B cell (primary cell): Measurements from ENCODE around the gene ZNF710. TPM values are rescaled to one million over a fixed set of nuclear protein-coding genes. Genes with fewer than 3 reads are reported as not detected.

ENCODE experiments used
- ATAC-seq: fragments of 200-7000 bp; cut with Tn5 transposase; one replicate; pipeline ENCODE4 v1.10.0; 2021; ENCODE audit warnings: low read depth, mild to moderate bottlenecking, moderate number of reproducible peaks, moderate library complexity
- CTCF ChIA-PET: fragments of 350-600 bp; sonication (Branson Sonifier 250); formaldehyde crosslinking; loops from one replicate; lab custom pipeline; 2021; ENCODE audit warnings: antibody characterized with exemption, inconsistent platforms; lab: Charles Lee
- POLR2A ChIA-PET: fragments of 350-600 bp; sonication (Branson Sonifier 250); formaldehyde crosslinking; loops from one replicate; lab custom pipeline; 2021; ENCODE audit warnings: antibody characterized with exemption; lab: Charles Lee
- DNase-seq: peaks from one replicate; pipeline ENCODE4 v3.0.0; 2013
- H2AFZ ChIP-seq: 2 replicates; pipeline ENCODE4 v1.6.1; 2012; ENCODE audit warnings: mild to moderate bottlenecking, low read depth, low read length; ENCODE audit not compliant: insufficient read depth, poor library complexity, severe bottlenecking
- H3K27ac ChIP-seq, 2 donors: 1 replicate in 1 of 2; 2 replicates in 1 of 2; pipeline ENCODE4 v1.5.1; 2012 to 2013; ENCODE audit warnings: low read length in 2 of 2, mild to moderate bottlenecking in 2 of 2, moderate library complexity in 1 of 2
- H3K27me3 ChIP-seq, 4 experiments: fragments of 200-600 bp in 1 of 4; sonication (generic) in 1 of 4; replicated peaks in 1 of 4; 1 replicate in 2 of 4; 2 replicates in 2 of 4; pipeline versions ENCODE4 v1.6.1 to v1.7.0; 2013 to 2016; ENCODE audit warnings: low read length in 3 of 4, mild to moderate bottlenecking in 2 of 4, mixed read lengths in 1 of 4, moderate library complexity in 1 of 4; ENCODE audit not compliant: insufficient read depth in 4 of 4, control insufficient read depth in 3 of 4; ENCODE audit errors: control extremely low read depth in 1 of 4
- H3K36me3 ChIP-seq, 2 experiments: replicated peaks in 1 of 2; 1 replicate in 1 of 2; 2 replicates in 1 of 2; pipeline versions ENCODE4 v1.6.1 to v1.7.1; 2013; ENCODE audit warnings: low read length in 1 of 2; ENCODE audit not compliant: insufficient read depth in 2 of 2, control insufficient read depth in 1 of 2; ENCODE audit errors: control extremely low read depth in 1 of 2, extremely low read depth in 1 of 2
- H3K4me1 ChIP-seq, 2 donors: fragments of 200-600 bp in 1 of 2; sonication (generic) in 1 of 2; 1 replicate in 1 of 2; 2 replicates in 1 of 2; pipeline versions ENCODE4 v1.5.1 to v1.6.1; 2013 to 2017; ENCODE audit warnings: low read length in 2 of 2; ENCODE audit not compliant: control insufficient read depth in 2 of 2, insufficient read depth in 2 of 2
- H3K4me2 ChIP-seq: replicated peaks from 2 replicates; pipeline ENCODE3; 2012; ENCODE audit warnings: mild to moderate bottlenecking, low read depth, low read length; ENCODE audit not compliant: poor library complexity, severe bottlenecking
- H3K4me3 ChIP-seq, 5 experiments: fragments of 200-600 bp in 1 of 5; sonication (generic) in 1 of 5; 1 replicate in 3 of 5; 2 replicates in 2 of 5; pipeline versions ENCODE4 v1.5.1 to v1.7.0; 2011 to 2016; ENCODE audit warnings: low read length in 4 of 5, mild to moderate bottlenecking in 4 of 5, low read depth in 2 of 5, control low read depth in 1 of 5, moderate library complexity in 1 of 5; ENCODE audit not compliant: insufficient read depth in 1 of 5; ENCODE audit errors: control extremely low read depth in 1 of 5, extremely low read depth in 1 of 5
- H3K79me2 ChIP-seq: fragments of 200-600 bp; sonication (generic); one replicate; pipeline ENCODE4 v1.6.0; 2016; ENCODE audit warnings: low read length; ENCODE audit not compliant: control insufficient read depth, insufficient read depth
- H3K9ac ChIP-seq: fragments of 200-600 bp; sonication (generic); 2 replicates; pipeline ENCODE4 v1.6.1; 2017; ENCODE audit warnings: mild to moderate bottlenecking, low read length, moderate library complexity
- H3K9me3 ChIP-seq, 3 donors: one replicate each; pipeline versions ENCODE4 v1.6.1 to v1.7.1; 2013; ENCODE audit warnings: low read length in 2 of 3; ENCODE audit not compliant: control insufficient read depth in 2 of 3, insufficient read depth in 1 of 3; ENCODE audit errors: control extremely low read depth in 1 of 3
- H4K20me1 ChIP-seq: 2 replicates; pipeline ENCODE4 v1.6.0; 2012; ENCODE audit warnings: mild to moderate bottlenecking, low read length; ENCODE audit not compliant: insufficient read depth, control insufficient read depth, poor library complexity, severe bottlenecking
- H3K27ac Mint-ChIP-seq: one replicate; pipeline ENCODE4 v1.8.0; 2021; ENCODE audit warnings: mixed read lengths
- H3K27me3 Mint-ChIP-seq: one replicate; pipeline ENCODE4 v1.8.0; 2021; ENCODE audit warnings: mixed read lengths
- H3K4me1 Mint-ChIP-seq: one replicate; pipeline ENCODE4 v1.8.0; 2021; ENCODE audit warnings: mixed read lengths
- H3K4me3 Mint-ChIP-seq: one replicate; pipeline ENCODE4 v1.8.0; 2021; ENCODE audit warnings: mixed read lengths
- H3K9me3 Mint-ChIP-seq: one replicate; pipeline ENCODE4 v1.8.0; 2022; ENCODE audit warnings: mixed read lengths; ENCODE audit not compliant: insufficient read depth
- EZH2 ChIP-seq: IDR thresholded peaks from 2 replicates; pipeline ENCODE4 v1.6.1; 2012; ENCODE audit warnings: borderline replicate concordance, low read depth, mild to moderate bottlenecking, moderate library complexity, low read length; ENCODE audit not compliant: insufficient read depth, poor library complexity, severe bottlenecking
- WGBS: methylation state at CpG from one replicate; pipeline ENCODE4 v1.1.5; 2013; ENCODE audit warnings: missing lambda C conversion rate; ENCODE audit not compliant: insufficient coverage; 5-methylcytosine and 5-hydroxymethylcytosine counted together
- intact Hi-C: fragments of 100-400 bp; cut with micrococcal nuclease; formaldehyde crosslinking; loops from one replicate; pipeline ENCODE4 v1.10.0; 2022
- polyA plus RNA-seq: library from polyadenylated mRNA; depleted of rRNA; stranded (reverse); fragments of >200 nt; gene quantifications from 2 replicates; pipeline ENCODE4 v1.2.3, GENCODE V29; 2012
- total RNA-seq, 2 donors: library from RNA; stranded (reverse); fragments of 120-200 nt in 1 of 2; gene quantifications; 1 replicate in 1 of 2; 2 replicates in 1 of 2; pipeline versions ENCODE4 v1.2.3 to v1.2.4, GENCODE V29; 2013 to 2022
- TF ChIP-seq, protein P1 (sequence below): fragments of 200-600 bp; IDR thresholded peaks from one replicate; pipeline ENCODE4 v1.8.0; 2022; ENCODE audit warnings: antibody characterized with exemption, mild to moderate bottlenecking

Gene ZNF710
- total and polyA plus RNA-seq, 2 donors (not counting 1 experiment from before 2014, with no cell fraction given) = 8.7 to 38.7 TPM

DNA sequence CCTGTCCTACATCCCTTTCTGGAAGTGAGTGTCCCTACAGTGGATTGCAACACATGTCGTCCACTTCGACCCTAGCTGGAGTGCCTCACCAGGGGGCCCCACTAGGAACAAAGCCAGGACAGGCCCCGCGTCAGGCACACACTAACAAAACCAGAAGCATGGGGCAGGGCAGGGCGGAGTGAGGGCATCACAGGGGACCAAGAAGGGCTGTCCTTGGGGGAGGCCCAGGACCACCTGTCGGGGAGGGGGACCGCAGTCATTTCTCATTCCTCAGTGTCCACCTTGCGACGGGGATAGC lies 79.3 kb downstream of the ZNF710 start:
- H3K4me1 Mint-ChIP-seq = peaks cover 10% of the 10 kb centered on the region
- H3K79me2 ChIP-seq = no peaks in the 10 kb centered on the region
- H3K9ac ChIP-seq = no peak overlapping the region
- H3K36me3 ChIP-seq = peaks cover 0 to 47% of the 10 kb centered on the region in 2 experiments
- H3K27me3 Mint-ChIP-seq = no peaks in the 10 kb centered on the region
- H3K4me3 Mint-ChIP-seq = no peak overlapping the region
- no peak overlapping the region for H3K4me2 ChIP-seq
- H3K27me3 ChIP-seq = no peaks in the 10 kb centered on the region
- no peaks in the 10 kb centered on the region for H4K20me1 ChIP-seq
- no peak overlapping the region for H2AFZ ChIP-seq
- H3K4me3 ChIP-seq = no peak overlapping the region
- no peaks in the 10 kb centered on the region for H3K9me3 Mint-ChIP-seq
- no peak overlapping the region for H3K27ac ChIP-seq
- TF ChIP-seq, protein P1, sequence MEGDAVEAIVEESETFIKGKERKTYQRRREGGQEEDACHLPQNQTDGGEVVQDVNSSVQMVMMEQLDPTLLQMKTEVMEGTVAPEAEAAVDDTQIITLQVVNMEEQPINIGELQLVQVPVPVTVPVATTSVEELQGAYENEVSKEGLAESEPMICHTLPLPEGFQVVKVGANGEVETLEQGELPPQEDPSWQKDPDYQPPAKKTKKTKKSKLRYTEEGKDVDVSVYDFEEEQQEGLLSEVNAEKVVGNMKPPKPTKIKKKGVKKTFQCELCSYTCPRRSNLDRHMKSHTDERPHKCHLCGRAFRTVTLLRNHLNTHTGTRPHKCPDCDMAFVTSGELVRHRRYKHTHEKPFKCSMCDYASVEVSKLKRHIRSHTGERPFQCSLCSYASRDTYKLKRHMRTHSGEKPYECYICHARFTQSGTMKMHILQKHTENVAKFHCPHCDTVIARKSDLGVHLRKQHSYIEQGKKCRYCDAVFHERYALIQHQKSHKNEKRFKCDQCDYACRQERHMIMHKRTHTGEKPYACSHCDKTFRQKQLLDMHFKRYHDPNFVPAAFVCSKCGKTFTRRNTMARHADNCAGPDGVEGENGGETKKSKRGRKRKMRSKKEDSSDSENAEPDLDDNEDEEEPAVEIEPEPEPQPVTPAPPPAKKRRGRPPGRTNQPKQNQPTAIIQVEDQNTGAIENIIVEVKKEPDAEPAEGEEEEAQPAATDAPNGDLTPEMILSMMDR = no peak
- no peak for TF ChIP-seq EZH2
- ATAC-seq (no peak), DNase-seq (no peak)
- ChIA-PET CTCF (interaction anchor here (0.7 to 2.7 kb wide), 4 partner anchors 9 to 206 kb away, joined by 3 to 13 read pairs (median 4); no protein-coding TSS in a partner anchor), POLR2A (interaction anchor here (0.6 to 0.7 kb wide), 2 partner anchors 175 to 315 kb away, joined by 4 read pairs; no protein-coding TSS in a partner anchor)
- WGBS = 95% methylated on average over 9 of the region's 9 CpGs
- no peak overlapping the region for H3K27ac Mint-ChIP-seq
- H3K9me3 ChIP-seq = no peaks in the 10 kb centered on the region
- no peaks in the 10 kb centered on the region for H3K4me1 ChIP-seq
- intact Hi-C loops = no loop called here

DNA sequence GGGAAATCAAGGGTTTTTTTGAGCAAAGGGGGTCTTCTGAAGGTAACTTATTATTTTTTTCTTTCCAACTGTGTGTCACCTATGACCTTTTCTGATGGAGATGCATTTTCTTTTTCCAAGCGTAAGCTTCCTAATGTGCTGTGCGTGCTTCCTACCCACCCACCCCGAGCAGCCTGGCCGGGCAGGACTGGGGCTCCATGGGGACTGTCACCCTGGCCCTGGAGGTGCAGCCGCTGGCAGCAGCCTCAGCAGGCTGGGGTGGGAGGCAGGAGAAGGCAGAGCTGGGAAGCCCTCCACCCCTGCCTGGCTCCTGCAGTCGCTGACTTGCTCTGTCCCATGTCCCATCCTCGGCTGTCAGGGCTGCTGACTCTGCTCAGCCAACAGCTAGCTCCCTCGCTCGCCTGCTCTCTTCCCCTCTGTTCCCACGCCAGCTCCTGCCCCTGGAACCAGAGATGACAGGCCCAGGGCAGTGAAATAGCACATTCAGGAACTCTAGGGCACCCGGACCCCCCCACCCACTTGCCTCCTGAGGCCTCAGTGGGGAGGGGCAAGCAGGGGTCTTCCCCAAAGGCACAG lies 79.8 kb downstream of the ZNF710 start:
- Mint-ChIP-seq H3K4me3 (no peak overlapping the region), H3K9me3 (no peaks in the 10 kb centered on the region), H3K27me3 (no peaks in the 10 kb centered on the region), H3K4me1 (peaks cover 10% of the 10 kb centered on the region), H3K27ac (no peak overlapping the region)
- Histone ChIP-seq H3K79me2 (no peaks in the 10 kb centered on the region), H2AFZ (no peak overlapping the region), H3K27ac (no peak overlapping the region), H3K9me3 (no peaks in the 10 kb centered on the region), H3K4me1 (no peaks in the 10 kb centered on the region), H3K9ac (no peak overlapping the region), H3K27me3 (no peaks in the 10 kb centered on the region), H3K4me2 (no peak overlapping the region), H3K4me3 (no peak overlapping the region), H4K20me1 (no peaks in the 10 kb centered on the region), H3K36me3 (peaks cover 0 to 51% of the 10 kb centered on the region in 2 experiments)
- 95% methylated on average over 9 of the region's 11 CpGs for WGBS
- DNase-seq (no peak), ATAC-seq (no peak)
- ChIA-PET CTCF (interaction anchor here (1.2 to 2.7 kb wide), 3 partner anchors 10 to 206 kb away, joined by 3 to 13 read pairs (median 6); no protein-coding TSS in a partner anchor), POLR2A (interaction anchor here (0.6 kb wide), 1 partner anchor 176 kb away, joined by 4 read pairs; no protein-coding TSS in a partner anchor)
- intact Hi-C loops = no loop called here
- TF ChIP-seq EZH2 = no peak
- TF ChIP-seq, protein P1 = no peak
